Activated naive CD4-positive, alpha-beta T cell treated with anti-CD3 and anti-CD28 coated beads, Interleukin-2, amount 50 U/mL, for 16 hours (primary cell): Measurements from ENCODE around the gene ZNF568.

Source experiments
- DNase-seq: peaks from one replicate; pipeline ENCODE4 v3.0.0-alpha.2; 2020

The ZNF568 gene

GRCh38 chr19:37007587-37008220 is 91.6 kb downstream of the ZNF568 start:
- DNase-seq = peak; percentile 43

- no peak for DNase-seq
Observed at GRCh38 chr19:37009871-37010270, 93.7 kb downstream of the ZNF568 start.

GRCh38 chr19:37012093-37012745 is 96.1 kb downstream of the ZNF568 start:
- DNase-seq = no peak

- DNase-seq = no peak
Observed at GRCh38 chr19:37014456-37014855, 98.3 kb downstream of the ZNF568 start.

- no peak for DNase-seq
Observed at GRCh38 chr19:37045140-37045539, 129.0 kb downstream of the ZNF568 start.
